GM12878 (cell line): ENCODE data around the gene SYT12.

ENCODE experiments used
- CTCF ChIP-seq, 3 experiments: IDR thresholded peaks in 2 of 3; conservative IDR thresholded peaks in 1 of 3; 2 replicates each; pipeline ENCODE4 v1.5.1; 2011; ENCODE audit warnings: low read depth in 3 of 3, low read length in 3 of 3, mild to moderate bottlenecking in 3 of 3, control low read depth in 2 of 3, moderate library complexity in 2 of 3, inconsistent platforms in 1 of 3, mixed read lengths in 1 of 3; ENCODE audit not compliant: control insufficient read depth in 2 of 3, insufficient read depth in 1 of 3; ENCODE audit errors: extremely low read depth in 1 of 3
- KLF5 ChIP-seq: fragments of 450-650 bp; IDR thresholded peaks from 2 replicates; pipeline ENCODE4 v1.6.1; 2014; ENCODE audit warnings: mild to moderate bottlenecking; ENCODE audit not compliant: partially characterized antibody

GRCh38 chr11:67002297-67002913 is 20.5 kb upstream of the SYT12 start:
- TF ChIP-seq CTCF (IDR thresholded peaks at IDR 0.05 in 2 of 3, conservative IDR thresholded peaks at IDR 0.05 in 1 of 3; ENCODE audit: control insufficient read depth in 2 of 3, extremely low read depth in 1 of 3, insufficient read depth in 1 of 3, low read depth in 3 of 3, low read length in 3 of 3) (no peak), KLF5 (no peak)
